ENCODE measurements around the gene ARVCF.
"Not testable (repeated sequence)": the region's sequence is repeated elsewhere in the genome, so short reads cannot be mapped to it uniquely, and the experiment has no call there.

Gene ARVCF

DNA sequence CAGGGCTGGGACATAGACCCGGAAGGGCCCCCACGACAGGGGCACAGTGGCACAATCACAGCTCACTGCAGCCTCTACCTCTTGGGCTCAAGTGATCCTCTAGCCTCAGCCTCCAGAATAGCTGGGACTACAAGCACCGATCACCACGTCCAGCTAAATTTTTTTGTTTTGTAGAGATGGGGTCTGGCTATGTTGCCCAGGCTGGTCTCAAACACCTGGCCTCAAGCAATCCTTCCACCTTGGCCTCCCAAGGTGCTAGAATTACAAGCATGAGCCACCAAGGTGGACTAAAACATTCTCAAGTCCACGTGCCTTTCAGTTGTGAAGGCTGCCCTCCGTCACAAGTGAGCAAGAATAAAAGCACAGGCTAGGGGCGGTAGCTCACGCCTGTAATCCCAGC is 85.1 kb downstream of the ARVCF start:
- no peak for DNase-seq

- DNase-seq = no peak
Measured at GRCh38 chr22:19930551-19931486, 85.8 kb downstream of the ARVCF start.

GRCh38 chr22:19929586-19930550 is 86.8 kb downstream of the ARVCF start:
- DNase-seq = no peak

DNA sequence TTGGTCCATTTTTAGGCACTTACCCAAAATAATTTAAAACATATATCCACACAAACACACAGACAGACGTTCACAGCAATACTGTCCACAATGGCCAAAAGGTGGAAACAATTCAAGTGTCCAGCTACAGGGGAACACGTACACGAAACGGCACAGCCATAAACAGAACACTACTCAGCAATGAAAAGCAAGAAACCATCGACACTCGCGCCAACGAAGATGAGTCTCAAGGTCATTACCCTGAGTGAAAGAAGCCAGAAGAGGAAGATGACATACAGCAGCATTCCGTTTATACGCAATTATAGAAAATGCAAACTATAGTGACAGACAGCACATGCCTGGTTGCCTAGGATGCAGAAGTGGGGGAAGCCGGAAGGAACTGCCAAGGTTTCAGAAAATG is 88.4 kb downstream of the ARVCF start:
- DNase-seq = no peak

DNA sequence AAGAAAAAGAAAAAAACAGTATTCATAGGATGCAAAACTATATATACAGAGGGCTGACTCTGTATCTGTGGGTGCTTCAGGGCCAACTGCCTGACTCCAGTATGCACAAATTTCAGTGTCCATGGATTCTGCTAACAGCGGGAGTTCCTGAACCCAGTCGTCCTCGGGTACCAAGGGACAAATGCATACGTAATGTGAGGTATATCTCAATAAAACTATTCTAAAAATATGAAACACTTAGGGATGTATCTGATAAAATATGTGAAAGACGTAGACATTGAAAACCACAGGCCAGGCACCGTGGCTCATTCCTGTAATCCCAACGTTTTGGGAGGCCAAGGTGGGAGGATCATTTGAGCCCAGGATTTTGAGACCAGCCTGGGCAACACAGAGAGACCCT is 88.9 kb downstream of the ARVCF start:
- no peak for DNase-seq

- not testable (repeated sequence) for DNase-seq
Measured at GRCh38 chr22:19926028-19926427, 90.6 kb downstream of the ARVCF start.

GRCh38 chr22:19923914-19924513 is 92.6 kb downstream of the ARVCF start:
- DNase-seq = no peak

DNA sequence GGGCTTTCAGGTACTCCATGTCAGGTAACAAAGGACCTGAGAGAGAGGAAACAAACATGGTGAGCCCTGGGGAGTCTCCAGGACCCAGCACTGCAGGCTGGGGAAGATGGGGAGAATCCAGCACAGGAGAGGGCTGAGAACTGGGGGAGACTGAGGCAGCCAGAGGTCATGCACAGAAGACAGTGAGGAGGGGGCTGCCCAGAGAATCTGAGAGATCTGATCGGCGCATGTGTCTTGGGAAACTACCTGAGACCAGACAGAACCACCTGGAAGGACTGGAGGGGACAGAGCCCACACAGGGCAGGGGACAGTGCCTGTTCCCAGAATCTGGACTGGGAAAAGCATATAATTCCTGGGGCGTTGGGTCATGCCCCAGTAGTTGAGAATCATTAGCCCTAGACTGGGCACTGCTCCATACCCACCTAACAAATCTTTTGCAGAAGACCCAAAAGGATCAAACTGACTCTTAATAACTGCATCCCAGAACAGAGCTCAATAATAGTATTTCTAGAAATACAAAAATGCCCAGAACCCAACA is 95.0 kb downstream of the ARVCF start:
- no peak for DNase-seq

All from SHP77 (cell line).